ENCODE data around the gene SOAT1.
"Not testable (repeated sequence)": the region's sequence is repeated elsewhere in the genome, so short reads cannot be mapped to it uniquely, and the experiment has no call there.

The SOAT1 gene

DNA sequence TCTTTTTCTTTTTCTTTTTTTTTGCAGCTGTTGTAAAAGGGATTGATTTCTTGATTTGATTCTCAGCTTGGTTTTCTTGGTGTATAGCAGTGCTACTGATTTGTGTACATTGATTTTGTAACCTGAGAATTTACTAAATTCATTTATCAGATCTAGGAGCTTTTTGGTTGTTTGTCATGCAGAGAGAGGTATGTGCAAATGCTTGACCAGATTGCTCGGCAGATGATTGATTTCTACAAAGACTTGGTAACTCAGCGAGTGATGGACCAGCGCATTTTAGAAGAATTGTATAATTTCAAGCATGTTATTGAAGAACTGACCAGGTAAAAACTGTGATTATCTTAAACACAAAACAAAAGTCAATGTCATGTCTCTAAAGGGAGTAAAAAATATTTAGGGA is 100.1 kb downstream of the SOAT1 start:
- no peak overlapping the region for H3K27ac ChIP-seq (ENCODE audit: extremely low read depth, low read depth, low read length)
- TF ChIP-seq, protein P1, sequence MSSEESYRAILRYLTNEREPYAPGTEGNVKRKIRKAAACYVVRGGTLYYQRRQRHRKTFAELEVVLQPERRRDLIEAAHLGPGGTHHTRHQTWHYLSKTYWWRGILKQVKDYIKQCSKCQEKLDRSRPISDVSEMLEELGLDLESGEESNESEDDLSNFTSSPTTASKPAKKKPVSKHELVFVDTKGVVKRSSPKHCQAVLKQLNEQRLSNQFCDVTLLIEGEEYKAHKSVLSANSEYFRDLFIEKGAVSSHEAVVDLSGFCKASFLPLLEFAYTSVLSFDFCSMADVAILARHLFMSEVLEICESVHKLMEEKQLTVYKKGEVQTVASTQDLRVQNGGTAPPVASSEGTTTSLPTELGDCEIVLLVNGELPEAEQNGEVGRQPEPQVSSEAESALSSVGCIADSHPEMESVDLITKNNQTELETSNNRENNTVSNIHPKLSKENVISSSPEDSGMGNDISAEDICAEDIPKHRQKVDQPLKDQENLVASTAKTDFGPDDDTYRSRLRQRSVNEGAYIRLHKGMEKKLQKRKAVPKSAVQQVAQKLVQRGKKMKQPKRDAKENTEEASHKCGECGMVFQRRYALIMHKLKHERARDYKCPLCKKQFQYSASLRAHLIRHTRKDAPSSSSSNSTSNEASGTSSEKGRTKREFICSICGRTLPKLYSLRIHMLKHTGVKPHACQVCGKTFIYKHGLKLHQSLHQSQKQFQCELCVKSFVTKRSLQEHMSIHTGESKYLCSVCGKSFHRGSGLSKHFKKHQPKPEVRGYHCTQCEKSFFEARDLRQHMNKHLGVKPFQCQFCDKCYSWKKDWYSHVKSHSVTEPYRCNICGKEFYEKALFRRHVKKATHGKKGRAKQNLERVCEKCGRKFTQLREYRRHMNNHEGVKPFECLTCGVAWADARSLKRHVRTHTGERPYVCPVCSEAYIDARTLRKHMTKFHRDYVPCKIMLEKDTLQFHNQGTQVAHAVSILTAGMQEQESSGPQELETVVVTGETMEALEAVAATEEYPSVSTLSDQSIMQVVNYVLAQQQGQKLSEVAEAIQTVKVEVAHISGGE (tag by site-specific recombination; conservative IDR thresholded peaks at IDR 0.05; ENCODE audit: low read depth), result no peak
- TF ChIP-seq, protein P2, sequence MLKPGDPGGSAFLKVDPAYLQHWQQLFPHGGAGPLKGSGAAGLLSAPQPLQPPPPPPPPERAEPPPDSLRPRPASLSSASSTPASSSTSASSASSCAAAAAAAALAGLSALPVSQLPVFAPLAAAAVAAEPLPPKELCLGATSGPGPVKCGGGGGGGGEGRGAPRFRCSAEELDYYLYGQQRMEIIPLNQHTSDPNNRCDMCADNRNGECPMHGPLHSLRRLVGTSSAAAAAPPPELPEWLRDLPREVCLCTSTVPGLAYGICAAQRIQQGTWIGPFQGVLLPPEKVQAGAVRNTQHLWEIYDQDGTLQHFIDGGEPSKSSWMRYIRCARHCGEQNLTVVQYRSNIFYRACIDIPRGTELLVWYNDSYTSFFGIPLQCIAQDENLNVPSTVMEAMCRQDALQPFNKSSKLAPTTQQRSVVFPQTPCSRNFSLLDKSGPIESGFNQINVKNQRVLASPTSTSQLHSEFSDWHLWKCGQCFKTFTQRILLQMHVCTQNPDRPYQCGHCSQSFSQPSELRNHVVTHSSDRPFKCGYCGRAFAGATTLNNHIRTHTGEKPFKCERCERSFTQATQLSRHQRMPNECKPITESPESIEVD (tag by site-specific recombination; IDR thresholded peaks at IDR 0.05), result no peak
- TF ChIP-seq SETDB1 (IDR thresholded peaks at IDR 0.05; ENCODE audit: insufficient read length, low read length) (no peak), ZNF354C (tag by site-specific recombination; IDR thresholded peaks at IDR 0.05; ENCODE audit: borderline replicate concordance, low read depth) (no peak), ZNF664 (tag by site-specific recombination; IDR thresholded peaks at IDR 0.05) (no peak), ZNF157 (tag by site-specific recombination; IDR thresholded peaks at IDR 0.05) (no peak), ZNF600 (tag by site-specific recombination; IDR thresholded peaks at IDR 0.05) (no peak), REST (tag by site-specific recombination; IDR thresholded peaks at IDR 0.05) (no peak), ZNF202 (tag by site-specific recombination; IDR thresholded peaks at IDR 0.05; ENCODE audit: borderline replicate concordance) (no peak), ZNF707 (tag by site-specific recombination; IDR thresholded peaks at IDR 0.05) (no peak), PATZ1 (tag by site-specific recombination; IDR thresholded peaks at IDR 0.05) (no peak), ZNF112 (tag by site-specific recombination; IDR thresholded peaks at IDR 0.05) (no peak), ZNF585B (tag by site-specific recombination; IDR thresholded peaks at IDR 0.05) (no peak)
- TF ChIP-seq, protein P3, sequence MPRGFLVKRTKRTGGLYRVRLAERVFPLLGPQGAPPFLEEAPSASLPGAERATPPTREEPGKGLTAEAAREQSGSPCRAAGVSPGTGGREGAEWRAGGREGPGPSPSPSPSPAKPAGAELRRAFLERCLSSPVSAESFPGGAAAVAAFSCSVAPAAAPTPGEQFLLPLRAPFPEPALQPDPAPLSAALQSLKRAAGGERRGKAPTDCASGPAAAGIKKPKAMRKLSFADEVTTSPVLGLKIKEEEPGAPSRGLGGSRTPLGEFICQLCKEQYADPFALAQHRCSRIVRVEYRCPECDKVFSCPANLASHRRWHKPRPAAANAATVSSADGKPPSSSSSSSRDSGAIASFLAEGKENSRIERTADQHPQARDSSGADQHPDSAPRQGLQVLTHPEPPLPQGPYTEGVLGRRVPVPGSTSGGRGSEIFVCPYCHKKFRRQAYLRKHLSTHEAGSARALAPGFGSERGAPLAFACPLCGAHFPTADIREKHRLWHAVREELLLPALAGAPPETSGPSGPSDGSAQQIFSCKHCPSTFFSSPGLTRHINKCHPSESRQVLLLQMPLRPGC (tag by site-specific recombination; IDR thresholded peaks at IDR 0.05), result no peak
- TF ChIP-seq, protein P4, sequence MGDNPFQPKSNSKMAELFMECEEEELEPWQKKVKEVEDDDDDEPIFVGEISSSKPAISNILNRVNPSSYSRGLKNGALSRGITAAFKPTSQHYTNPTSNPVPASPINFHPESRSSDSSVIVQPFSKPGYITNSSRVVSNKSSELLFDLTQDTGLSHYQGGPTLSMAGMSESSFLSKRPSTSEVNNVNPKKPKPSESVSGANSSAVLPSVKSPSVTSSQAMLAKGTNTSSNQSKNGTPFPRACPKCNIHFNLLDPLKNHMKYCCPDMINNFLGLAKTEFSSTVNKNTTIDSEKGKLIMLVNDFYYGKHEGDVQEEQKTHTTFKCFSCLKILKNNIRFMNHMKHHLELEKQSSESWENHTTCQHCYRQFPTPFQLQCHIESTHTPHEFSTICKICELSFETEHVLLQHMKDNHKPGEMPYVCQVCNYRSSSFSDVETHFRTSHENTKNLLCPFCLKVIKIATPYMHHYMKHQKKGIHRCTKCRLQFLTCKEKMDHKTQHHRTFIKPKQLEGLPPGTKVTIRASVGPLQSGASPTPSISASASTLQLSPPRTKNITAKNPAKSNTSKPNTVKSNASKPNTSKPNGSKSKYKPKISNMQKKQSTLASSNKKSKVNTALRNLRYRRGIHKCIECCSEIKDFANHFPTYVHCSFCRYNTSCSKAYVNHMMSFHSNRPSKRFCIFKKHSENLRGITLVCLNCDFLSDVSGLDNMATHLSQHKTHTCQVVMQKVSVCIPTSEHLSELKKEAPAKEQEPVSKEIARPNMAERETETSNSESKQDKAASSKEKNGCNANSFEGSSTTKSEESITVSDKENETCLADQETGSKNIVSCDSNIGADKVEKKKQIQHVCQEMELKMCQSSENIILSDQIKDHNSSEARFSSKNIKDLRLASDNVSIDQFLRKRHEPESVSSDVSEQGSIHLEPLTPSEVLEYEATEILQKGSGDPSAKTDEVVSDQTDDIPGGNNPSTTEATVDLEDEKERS (tag by site-specific recombination; IDR thresholded peaks at IDR 0.05), result no peak
- H3K9me3 ChIP-seq (ENCODE audit: control insufficient read depth, insufficient read depth, low read depth, low read length), result no peaks in the 10 kb centered on the region
- POLR2A ChIA-PET, result no interaction called here
- no peaks in the 10 kb centered on the region for H3K4me1 ChIP-seq (ENCODE audit: control insufficient read depth, insufficient read depth, low read length)
- CTCF ChIA-PET, result no interaction called here
- no peak overlapping the region for H3K4me3 ChIP-seq (ENCODE audit: low read depth, low read length)
- H3K36me3 ChIP-seq (ENCODE audit: control insufficient read depth in 2 of 2, insufficient read depth in 1 of 2, low read length in 2 of 2), result no peaks in the 10 kb centered on the region

DNA sequence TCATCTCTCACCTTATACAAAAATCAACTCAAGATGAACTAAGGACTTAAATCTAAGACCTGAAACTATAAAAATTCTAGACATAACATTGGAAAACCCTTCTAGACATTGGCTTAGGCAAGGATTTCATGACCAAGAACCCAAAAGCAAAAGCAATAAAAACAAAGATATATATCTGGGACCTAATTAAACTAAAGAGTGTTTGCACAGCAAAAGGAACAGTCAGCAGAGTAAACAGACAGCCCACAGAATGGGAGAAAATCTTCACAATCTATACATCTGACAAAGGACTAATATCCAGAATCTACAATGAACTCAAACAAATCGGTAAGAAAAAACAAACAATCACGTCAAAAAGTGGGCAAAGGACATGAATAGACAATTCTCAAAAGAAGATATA is 105.8 kb downstream of the SOAT1 start:
- H3K27ac ChIP-seq (ENCODE audit: extremely low read depth, low read depth, low read length); H3K36me3 ChIP-seq (ENCODE audit: control insufficient read depth in 2 of 2, insufficient read depth in 1 of 2, low read length in 2 of 2); H3K9me3 ChIP-seq (ENCODE audit: control insufficient read depth, insufficient read depth, low read depth, low read length); POLR2A ChIA-PET; CTCF ChIA-PET; H3K4me1 ChIP-seq (ENCODE audit: control insufficient read depth, insufficient read depth, low read length); H3K4me3 ChIP-seq (ENCODE audit: low read depth, low read length): not testable (repeated sequence)

Measured in HEK293 (cell line).